GM21825 (cell line): ENCODE data around the gene ZBED4.

Experiments
- ATAC-seq: cut with Tn5 transposase; IDR thresholded peaks from one replicate; pipeline ENCODE4 v1.9.1; 2021; ENCODE audit warnings: mild to moderate bottlenecking, moderate library complexity; ENCODE audit not compliant: unreplicated experiment

Gene ZBED4

GRCh38 chr22:49934160-49934890 lies 80.7 kb downstream of the ZBED4 start:
- no peak for ATAC-seq

GRCh38 chr22:49934891-49935557 lies 81.4 kb downstream of the ZBED4 start:
- ATAC-seq: no peak

- ATAC-seq: no peak
These were observed 81.9 kb downstream of the ZBED4 start for GRCh38 chr22:49935561-49935960.

- peak; percentile 63 for ATAC-seq
These were observed 82.7 kb downstream of the ZBED4 start for GRCh38 chr22:49936018-49936972.

- ATAC-seq: no peak
These were observed 83.5 kb downstream of the ZBED4 start for GRCh38 chr22:49936973-49937757.

- no peak for ATAC-seq
These were observed 84.3 kb downstream of the ZBED4 start for GRCh38 chr22:49937758-49938564.

- ATAC-seq: no peak
These were observed 85.0 kb downstream of the ZBED4 start for GRCh38 chr22:49938565-49939136.
